Kidney epithelial cell (primary cell): ENCODE results near the gene BPGM. TPM values are rescaled to one million over a fixed set of nuclear protein-coding genes. Genes with fewer than 3 reads are reported as not detected.

Experiments
- DNase-seq: peaks from one replicate; pipeline ENCODE4 v3.0.0-alpha.2; 2010; ENCODE audit warnings: low read depth
- H3K27me3 ChIP-seq: 2 replicates; pipeline ENCODE4 v1.6.0; 2011; ENCODE audit warnings: low read length; ENCODE audit not compliant: control insufficient read depth, insufficient read depth
- H3K36me3 ChIP-seq: 2 replicates; pipeline ENCODE4 v1.5.1; 2011; ENCODE audit warnings: low read length; ENCODE audit not compliant: control insufficient read depth, insufficient read depth
- H3K4me3 ChIP-seq: 2 replicates; pipeline ENCODE4 v1.5.1; 2011; ENCODE audit warnings: low read depth, mild to moderate bottlenecking, control low read depth, low read length
- CTCF ChIP-seq: IDR thresholded peaks from 2 replicates; pipeline ENCODE4 v1.5.1; 2011; ENCODE audit warnings: mild to moderate bottlenecking, moderate library complexity, low read length, control low read depth, inconsistent platforms; ENCODE audit not compliant: insufficient read depth, poor library complexity, severe bottlenecking
- total RNA-seq: library from RNA; depleted of rRNA; stranded (reverse); fragments of >200 nt; gene quantifications from 2 replicates; pipeline ENCODE4 v1.2.3, GENCODE V29; 2015

BPGM gene
- total RNA-seq, 1 donor from 2014 or later: 30.7 TPM

GRCh38 chr7:134705716-134706115 lies 59.1 kb downstream of the BPGM start:
- H3K36me3 ChIP-seq: no peaks in the 10 kb centered on the region
- no peaks in the 10 kb centered on the region for H3K27me3 ChIP-seq
- DNase-seq: no peak
- no peak for TF ChIP-seq CTCF
- no peak overlapping the region for H3K4me3 ChIP-seq

GRCh38 chr7:134706468-134706867 lies 59.8 kb downstream of the BPGM start:
- no peaks in the 10 kb centered on the region for H3K36me3 ChIP-seq
- no peaks in the 10 kb centered on the region for H3K27me3 ChIP-seq
- H3K4me3 ChIP-seq: no peak overlapping the region
- no peak for TF ChIP-seq CTCF
- DNase-seq: no peak

- Histone ChIP-seq H3K36me3 (no peaks in the 10 kb centered on the region), H3K4me3 (no peak overlapping the region), H3K27me3 (no peaks in the 10 kb centered on the region)
- DNase-seq: no peak
- no peak for TF ChIP-seq CTCF
These were observed 61.2 kb downstream of the BPGM start for GRCh38 chr7:134707663-134708378.

GRCh38 chr7:134708692-134709091 lies 62.0 kb downstream of the BPGM start:
- Histone ChIP-seq H3K27me3 (no peaks in the 10 kb centered on the region), H3K4me3 (no peak overlapping the region), H3K36me3 (no peaks in the 10 kb centered on the region)
- no peak for DNase-seq
- no peak for TF ChIP-seq CTCF

GRCh38 chr7:134709197-134709596 lies 62.5 kb downstream of the BPGM start:
- TF ChIP-seq CTCF: no peak
- Histone ChIP-seq H3K36me3 (no peaks in the 10 kb centered on the region), H3K4me3 (no peak overlapping the region), H3K27me3 (no peaks in the 10 kb centered on the region)
- no peak for DNase-seq

GRCh38 chr7:134710511-134710853 lies 63.8 kb downstream of the BPGM start:
- no peak overlapping the region for H3K4me3 ChIP-seq
- TF ChIP-seq CTCF: no peak
- no peaks in the 10 kb centered on the region for H3K36me3 ChIP-seq
- no peaks in the 10 kb centered on the region for H3K27me3 ChIP-seq
- no peak for DNase-seq
